Activated CD8-positive, alpha-beta memory T cell treated with anti-CD3 and anti-CD28 coated beads, Interleukin-2, amount 50 U/mL, for 1 hour (primary cell): ENCODE results near the gene UBE2F.

Experiments used
- DNase-seq: peaks from one replicate; pipeline ENCODE4 v3.0.0-alpha.2; 2020; ENCODE audit errors: extremely low read depth

UBE2F gene

DNA sequence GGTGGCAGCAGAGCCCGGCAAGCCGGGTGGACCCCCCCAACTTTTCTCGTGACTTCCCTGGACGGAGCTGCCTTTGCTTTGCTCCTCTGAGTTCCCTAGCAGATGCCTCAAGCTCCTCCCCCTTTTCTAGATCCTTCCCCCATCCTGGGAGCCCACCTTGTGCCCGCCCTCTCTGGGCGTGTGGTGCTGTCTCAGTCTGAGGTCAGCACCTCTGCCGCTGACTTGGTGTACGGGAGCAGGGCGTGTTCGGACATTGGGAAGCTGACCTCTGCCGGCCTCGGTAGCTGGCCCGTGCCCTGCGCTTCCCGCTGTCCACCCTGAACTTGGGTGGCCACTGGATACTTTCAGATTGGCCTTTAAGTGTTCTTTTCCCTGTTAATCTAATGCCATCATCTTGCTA is 113.7 kb downstream of the UBE2F start:
- no peak for DNase-seq

DNA sequence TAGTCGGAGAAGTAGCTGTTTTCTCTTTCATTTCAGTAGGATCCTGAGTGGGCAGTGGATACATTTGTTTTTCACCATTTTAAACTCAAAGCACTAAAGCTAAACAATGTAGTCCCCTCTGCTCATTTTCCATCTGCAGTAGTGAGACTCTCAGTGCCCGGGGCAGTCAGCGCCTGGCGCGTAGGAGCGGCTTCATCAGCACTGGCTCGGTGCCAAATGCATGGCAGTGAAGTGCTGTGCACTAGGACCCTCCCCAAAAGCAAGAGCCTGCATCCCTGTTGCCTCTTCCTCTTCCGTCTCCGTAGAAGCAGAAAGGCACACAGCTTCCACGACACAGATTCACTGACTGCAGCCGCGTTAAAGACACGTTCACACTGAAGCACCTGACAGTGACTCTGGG is 114.3 kb downstream of the UBE2F start:
- no peak for DNase-seq

DNA sequence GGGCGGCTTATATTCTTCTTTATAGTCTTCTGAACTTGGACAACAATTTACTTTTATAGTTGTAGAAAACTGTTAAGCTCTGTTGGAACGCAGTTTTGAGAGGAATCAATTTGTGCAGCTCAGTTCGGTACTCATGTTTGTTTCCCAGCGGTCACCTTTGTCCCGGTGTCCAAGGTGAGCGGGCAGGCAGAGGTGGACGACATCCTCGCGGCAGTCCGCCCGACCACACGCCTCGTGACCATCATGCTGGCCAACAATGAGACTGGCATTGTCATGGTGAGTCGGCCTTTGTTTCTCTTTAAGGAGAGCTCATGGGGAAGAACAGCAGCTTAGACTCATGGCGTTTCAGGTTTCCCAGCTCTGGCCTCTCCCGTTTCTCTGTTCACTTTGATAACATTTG is 114.7 kb downstream of the UBE2F start:
- DNase-seq = no peak

DNA sequence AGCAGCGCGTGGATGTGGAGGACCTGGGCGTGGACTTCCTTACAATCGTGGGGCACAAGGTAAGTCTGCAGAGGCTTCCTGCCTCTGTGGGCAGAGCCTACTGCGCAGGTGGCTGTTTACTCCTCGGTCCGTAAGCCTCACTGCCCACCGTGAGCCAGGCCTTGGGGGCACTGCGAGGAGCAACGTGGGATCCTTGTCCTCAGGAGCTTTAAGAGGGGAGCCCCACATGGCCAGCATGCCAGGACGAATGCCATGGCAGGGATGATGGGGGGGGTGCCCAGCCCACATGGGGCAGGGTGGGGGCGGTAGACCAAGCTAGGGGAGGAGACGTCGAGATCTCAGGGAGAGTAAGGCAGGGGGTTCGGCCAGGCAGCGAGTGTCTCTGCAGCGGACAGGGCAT is 115.3 kb downstream of the UBE2F start:
- DNase-seq = no peak

DNA sequence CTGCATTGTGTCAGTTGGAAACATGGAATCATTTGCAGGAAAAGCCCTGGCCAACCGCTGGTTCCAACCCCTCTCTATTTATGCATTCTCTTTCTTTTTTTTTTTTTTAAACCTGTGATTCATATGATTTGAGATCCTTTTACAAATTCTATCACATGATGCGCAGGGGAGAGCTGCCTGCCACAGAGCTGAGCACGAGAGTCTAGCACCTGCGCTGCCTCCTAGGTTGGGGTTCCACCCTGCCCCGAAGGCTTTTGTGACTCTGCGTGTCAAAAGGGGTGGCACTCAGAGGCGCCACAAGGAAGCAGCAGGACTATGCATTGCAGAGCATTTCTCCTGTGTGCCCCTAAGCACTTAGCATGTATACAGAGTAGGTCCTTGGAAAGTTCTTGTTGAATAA is 116.0 kb downstream of the UBE2F start:
- DNase-seq = no peak

DNA sequence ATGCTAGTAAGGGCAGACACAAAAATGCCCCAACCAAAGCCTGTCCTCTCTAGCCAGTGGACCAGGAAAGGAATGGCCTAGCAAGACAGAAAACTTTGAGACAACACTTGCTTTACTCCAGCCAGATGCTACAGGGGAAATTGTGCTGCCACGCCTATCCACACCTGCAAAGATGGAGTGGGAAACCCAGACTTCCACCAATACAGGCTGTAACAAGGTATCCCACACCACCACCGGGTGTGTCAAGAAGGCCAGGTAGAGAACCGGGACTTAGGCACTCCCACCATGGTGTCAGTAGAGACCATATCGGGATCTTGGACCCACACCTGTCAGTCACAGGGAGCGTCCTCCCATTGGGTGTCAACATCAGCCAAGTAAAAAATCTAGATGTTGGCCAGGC is 117.1 kb downstream of the UBE2F start:
- DNase-seq = no peak

DNA sequence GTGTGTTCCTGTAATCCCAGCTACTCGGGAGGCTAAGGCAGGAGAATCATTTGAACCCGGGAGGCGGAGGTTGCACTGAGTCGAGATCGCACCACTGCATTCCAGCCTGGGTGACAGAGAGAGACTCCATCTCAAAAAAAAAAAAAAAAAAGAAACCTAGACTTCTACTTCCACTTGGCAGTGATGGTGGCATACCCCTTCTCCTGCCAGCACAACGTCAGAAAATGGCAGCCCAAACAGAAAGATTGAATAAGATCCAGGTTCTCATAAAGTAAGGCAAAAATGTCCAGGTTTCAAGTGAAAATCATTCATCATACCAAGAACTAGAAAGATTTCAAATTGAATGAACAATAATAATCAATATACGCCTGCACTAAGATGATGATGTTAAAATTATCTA is 117.9 kb downstream of the UBE2F start:
- DNase-seq = no peak

DNA sequence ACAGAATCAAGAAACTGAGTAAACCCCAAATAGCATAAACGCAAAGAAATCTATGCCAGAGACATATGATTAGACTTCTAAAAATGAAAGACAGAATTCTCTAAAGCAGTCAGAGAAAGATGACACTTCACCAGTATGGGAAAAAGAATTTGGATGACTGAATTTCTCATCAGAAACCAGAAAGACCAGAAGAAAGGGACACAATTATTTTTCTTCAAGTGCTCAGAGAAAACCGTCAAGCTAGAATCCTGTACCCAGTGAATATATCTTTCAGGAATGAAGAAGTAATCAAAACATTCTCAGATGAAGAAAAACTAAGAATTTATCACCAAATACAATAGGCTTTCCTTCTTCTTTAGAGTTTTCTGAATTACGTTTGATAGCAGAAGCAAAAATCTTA is 119.1 kb downstream of the UBE2F start:
- DNase-seq = no peak

DNA sequence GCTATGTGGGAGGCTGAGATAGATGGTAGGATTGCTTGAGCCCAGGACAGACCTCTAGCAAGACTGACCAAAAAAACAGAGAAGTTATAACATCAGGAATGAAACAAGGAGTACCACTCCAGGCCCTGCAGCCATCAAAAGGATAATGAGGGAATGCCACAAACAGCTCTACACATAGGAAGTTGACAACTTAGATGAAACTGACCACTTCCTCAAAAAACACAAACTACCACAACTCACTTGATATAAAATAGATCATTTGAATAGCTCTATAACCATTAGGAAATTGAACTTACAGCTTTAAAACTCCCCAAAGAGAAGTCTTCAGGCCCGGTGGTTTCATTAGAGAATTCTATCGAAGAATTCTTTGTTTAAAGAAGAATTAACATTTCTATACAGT is 120.4 kb downstream of the UBE2F start:
- no peak for DNase-seq

DNA sequence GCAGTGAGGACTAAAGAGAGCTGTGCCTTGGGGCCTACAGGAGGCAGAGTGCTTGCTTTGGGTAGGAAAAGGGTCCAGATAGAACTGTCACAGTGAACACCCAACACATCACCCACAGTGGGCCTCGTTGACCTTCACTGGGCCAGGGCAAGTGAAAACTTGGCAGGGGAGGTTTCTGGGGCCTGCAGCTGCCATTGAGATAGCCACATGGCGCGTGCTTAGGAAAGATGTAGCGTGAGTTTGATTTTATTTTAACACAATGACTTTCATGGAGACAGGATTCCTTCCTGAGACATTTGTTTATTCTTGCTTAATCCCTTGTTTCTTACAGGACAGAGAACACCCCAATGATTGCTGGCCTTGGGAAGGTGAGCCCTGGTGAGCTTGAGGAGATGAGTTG is 124.1 kb downstream of the UBE2F start:
- DNase-seq = no peak

DNA sequence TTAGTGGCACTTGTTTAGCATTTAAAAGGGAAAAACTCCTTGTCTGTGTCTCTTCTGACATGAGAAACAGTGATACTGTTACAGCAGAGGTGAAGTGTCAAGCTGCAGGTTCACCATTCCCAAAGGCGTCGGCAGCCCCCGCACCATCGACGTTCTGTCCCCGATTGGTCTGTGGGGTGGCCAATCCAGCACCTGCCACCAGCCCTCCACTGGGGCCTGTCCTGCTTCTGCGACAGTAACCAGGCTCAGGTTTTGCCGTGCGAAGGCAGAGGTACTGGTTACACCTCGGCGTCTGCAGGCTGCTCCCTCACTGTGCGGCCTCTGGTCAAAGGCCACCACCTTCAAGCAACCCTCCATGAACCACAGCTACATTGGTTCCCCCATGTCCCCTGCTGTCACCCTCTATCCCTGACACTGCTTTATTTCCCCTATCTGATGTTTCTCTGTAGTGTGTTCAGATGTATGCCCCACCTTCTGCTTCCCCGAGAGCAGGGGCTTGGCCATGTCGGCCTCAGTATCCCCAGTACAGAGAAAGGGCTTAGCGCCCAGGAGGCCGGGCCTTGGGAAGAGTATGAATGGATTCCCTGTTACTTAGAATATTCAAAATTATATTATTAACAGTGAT is 124.7 kb downstream of the UBE2F start:
- no peak for DNase-seq
